SK-N-SH treated with all-trans-retinoic acid at 6 μM for 48 hours (cell line): ENCODE measurements around the gene LRRFIP2.

Experiments used
- ATAC-seq: fragments of 200-7000 bp; cut with Tn5 transposase; 3 replicates; pipeline ENCODE4 v1.9.1; 2020; ENCODE audit warnings: mild to moderate bottlenecking, moderate library complexity
- ARNTL ChIP-seq: fragments of 450-650 bp; formaldehyde crosslinking; IDR thresholded peaks from 2 replicates; pipeline ENCODE4 v1.5.0; 2020; ENCODE audit warnings: low read depth, mild to moderate bottlenecking, moderate library complexity, borderline replicate concordance
- BACH2 ChIP-seq: fragments of 250-450 bp; sonication (Bioruptor Pico); IDR thresholded peaks from 2 replicates; pipeline ENCODE4 v1.9.0; 2021; ENCODE audit warnings: mild to moderate bottlenecking, borderline replicate concordance
- CSDC2 ChIP-seq: fragments of 250-450 bp; sonication (Bioruptor Pico); IDR thresholded peaks from 2 replicates; pipeline ENCODE4 v1.5.0; 2020; ENCODE audit warnings: mild to moderate bottlenecking, moderate library complexity
- ESRRG ChIP-seq: fragments of 250-450 bp; sonication (Bioruptor Pico); IDR thresholded peaks from 2 replicates; pipeline ENCODE4 v1.6.1; 2021; ENCODE audit warnings: mild to moderate bottlenecking
- ISL1 ChIP-seq: fragments of 250-450 bp; sonication (Bioruptor Pico); IDR thresholded peaks from 2 replicates; pipeline ENCODE4 v2.1.2; 2022; ENCODE audit warnings: mild to moderate bottlenecking, moderate library complexity
- OSR1 ChIP-seq: fragments of 250-450 bp; sonication (Bioruptor Pico); IDR thresholded peaks from 2 replicates; pipeline ENCODE4 v1.8.0; 2022; ENCODE audit warnings: moderate library complexity, mild to moderate bottlenecking, inconsistent platforms
- TCF4 ChIP-seq: fragments of 250-450 bp; sonication (Bioruptor Pico); IDR thresholded peaks from 2 replicates; pipeline ENCODE4 v1.8.0; 2021; ENCODE audit warnings: mild to moderate bottlenecking, moderate library complexity, borderline replicate concordance
- ZC3H10 ChIP-seq: fragments of 250-450 bp; sonication (Bioruptor Pico); IDR thresholded peaks from 2 replicates; pipeline ENCODE4 v1.5.1; 2021; ENCODE audit warnings: mild to moderate bottlenecking, moderate library complexity
- ZFP3 ChIP-seq: fragments of 250-450 bp; sonication (Bioruptor Pico); IDR thresholded peaks from 2 replicates; pipeline ENCODE4 v1.5.0; 2020; ENCODE audit warnings: mild to moderate bottlenecking, moderate library complexity
- ZFP30 ChIP-seq: fragments of 450-650 bp; formaldehyde crosslinking; IDR thresholded peaks from 2 replicates; pipeline ENCODE4 v1.5.0; 2022; ENCODE audit warnings: mild to moderate bottlenecking, moderate library complexity
- ZNF565 ChIP-seq: fragments of 450-650 bp; formaldehyde crosslinking; conservative IDR thresholded peaks from 2 replicates; pipeline ENCODE4 v1.5.0; 2020; ENCODE audit warnings: low read depth, mild to moderate bottlenecking, moderate library complexity
- ZNF70 ChIP-seq: fragments of 450-650 bp; formaldehyde crosslinking; IDR thresholded peaks from 2 replicates; pipeline ENCODE4 v1.5.0; 2020; ENCODE audit warnings: mild to moderate bottlenecking, moderate library complexity
- ZNF8 ChIP-seq: fragments of 450-650 bp; formaldehyde crosslinking; IDR thresholded peaks from 2 replicates; pipeline ENCODE4 v1.5.0; 2020; ENCODE audit warnings: mild to moderate bottlenecking, moderate library complexity
- TF ChIP-seq, protein P1 (sequence below): fragments of 250-450 bp; sonication (Bioruptor Pico); IDR thresholded peaks from 2 replicates; pipeline ENCODE4 v1.8.0; 2020; ENCODE audit warnings: mild to moderate bottlenecking, moderate library complexity, borderline replicate concordance
- TF ChIP-seq, protein P2 (sequence below): fragments of 250-450 bp; sonication (Bioruptor Pico); IDR thresholded peaks from 2 replicates; pipeline ENCODE4 v1.5.1; 2020; ENCODE audit warnings: low read depth, mild to moderate bottlenecking, moderate library complexity
- TF ChIP-seq, protein P3 (sequence below): fragments of 250-450 bp; sonication (Bioruptor Pico); IDR thresholded peaks from 2 replicates; pipeline ENCODE4 v1.5.0; 2020; ENCODE audit warnings: mild to moderate bottlenecking, moderate library complexity
- TF ChIP-seq, protein P4 (sequence below): fragments of 250-450 bp; sonication (Bioruptor Pico); IDR thresholded peaks from 2 replicates; pipeline ENCODE4 v1.8.0; 2021; ENCODE audit warnings: low read depth, mild to moderate bottlenecking, moderate library complexity, borderline replicate concordance

The LRRFIP2 gene

DNA sequence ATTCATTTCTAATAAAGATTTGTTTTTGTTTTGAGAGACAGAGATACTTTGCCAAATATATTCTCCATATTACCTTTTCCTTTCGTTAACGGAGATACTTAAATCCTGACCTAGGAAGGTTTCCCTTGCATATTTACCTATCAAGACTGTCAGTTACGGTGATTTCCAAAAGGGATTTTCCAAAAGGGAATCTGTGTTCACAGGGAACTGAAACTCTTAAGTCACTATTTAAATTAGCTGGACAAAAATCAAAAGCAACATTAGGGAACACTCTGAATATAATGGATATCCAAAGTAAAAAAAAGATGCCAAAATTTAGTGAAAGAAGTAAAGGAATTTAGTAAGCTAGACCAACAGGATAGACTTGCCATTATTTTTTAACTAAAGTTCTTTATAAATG lies 576 bp downstream of the LRRFIP2 start:
- TF ChIP-seq CSDC2 (CRISPR knock-in tag), result no peak
- TF ChIP-seq, protein P1, sequence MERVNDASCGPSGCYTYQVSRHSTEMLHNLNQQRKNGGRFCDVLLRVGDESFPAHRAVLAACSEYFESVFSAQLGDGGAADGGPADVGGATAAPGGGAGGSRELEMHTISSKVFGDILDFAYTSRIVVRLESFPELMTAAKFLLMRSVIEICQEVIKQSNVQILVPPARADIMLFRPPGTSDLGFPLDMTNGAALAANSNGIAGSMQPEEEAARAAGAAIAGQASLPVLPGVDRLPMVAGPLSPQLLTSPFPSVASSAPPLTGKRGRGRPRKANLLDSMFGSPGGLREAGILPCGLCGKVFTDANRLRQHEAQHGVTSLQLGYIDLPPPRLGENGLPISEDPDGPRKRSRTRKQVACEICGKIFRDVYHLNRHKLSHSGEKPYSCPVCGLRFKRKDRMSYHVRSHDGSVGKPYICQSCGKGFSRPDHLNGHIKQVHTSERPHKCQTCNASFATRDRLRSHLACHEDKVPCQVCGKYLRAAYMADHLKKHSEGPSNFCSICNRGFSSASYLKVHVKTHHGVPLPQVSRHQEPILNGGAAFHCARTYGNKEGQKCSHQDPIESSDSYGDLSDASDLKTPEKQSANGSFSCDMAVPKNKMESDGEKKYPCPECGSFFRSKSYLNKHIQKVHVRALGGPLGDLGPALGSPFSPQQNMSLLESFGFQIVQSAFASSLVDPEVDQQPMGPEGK (CRISPR knock-in tag), result no peak
- no peak for TF ChIP-seq ISL1 (CRISPR knock-in tag)
- no peak for TF ChIP-seq ZC3H10 (CRISPR knock-in tag)
- TF ChIP-seq ZNF565 (CRISPR knock-in tag), result no peak
- TF ChIP-seq BACH2, result no peak
- TF ChIP-seq TCF4 (CRISPR knock-in tag), result no peak
- TF ChIP-seq ESRRG (CRISPR knock-in tag), result no peak
- TF ChIP-seq, protein P2, sequence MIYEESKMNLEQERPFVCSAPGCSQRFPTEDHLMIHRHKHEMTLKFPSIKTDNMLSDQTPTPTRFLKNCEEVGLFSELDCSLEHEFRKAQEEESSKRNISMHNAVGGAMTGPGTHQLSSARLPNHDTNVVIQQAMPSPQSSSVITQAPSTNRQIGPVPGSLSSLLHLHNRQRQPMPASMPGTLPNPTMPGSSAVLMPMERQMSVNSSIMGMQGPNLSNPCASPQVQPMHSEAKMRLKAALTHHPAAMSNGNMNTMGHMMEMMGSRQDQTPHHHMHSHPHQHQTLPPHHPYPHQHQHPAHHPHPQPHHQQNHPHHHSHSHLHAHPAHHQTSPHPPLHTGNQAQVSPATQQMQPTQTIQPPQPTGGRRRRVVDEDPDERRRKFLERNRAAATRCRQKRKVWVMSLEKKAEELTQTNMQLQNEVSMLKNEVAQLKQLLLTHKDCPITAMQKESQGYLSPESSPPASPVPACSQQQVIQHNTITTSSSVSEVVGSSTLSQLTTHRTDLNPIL (CRISPR knock-in tag), result no peak
- TF ChIP-seq OSR1 (CRISPR knock-in tag), result no peak
- TF ChIP-seq ZNF8 (CRISPR knock-in tag), result no peak
- TF ChIP-seq, protein P3, sequence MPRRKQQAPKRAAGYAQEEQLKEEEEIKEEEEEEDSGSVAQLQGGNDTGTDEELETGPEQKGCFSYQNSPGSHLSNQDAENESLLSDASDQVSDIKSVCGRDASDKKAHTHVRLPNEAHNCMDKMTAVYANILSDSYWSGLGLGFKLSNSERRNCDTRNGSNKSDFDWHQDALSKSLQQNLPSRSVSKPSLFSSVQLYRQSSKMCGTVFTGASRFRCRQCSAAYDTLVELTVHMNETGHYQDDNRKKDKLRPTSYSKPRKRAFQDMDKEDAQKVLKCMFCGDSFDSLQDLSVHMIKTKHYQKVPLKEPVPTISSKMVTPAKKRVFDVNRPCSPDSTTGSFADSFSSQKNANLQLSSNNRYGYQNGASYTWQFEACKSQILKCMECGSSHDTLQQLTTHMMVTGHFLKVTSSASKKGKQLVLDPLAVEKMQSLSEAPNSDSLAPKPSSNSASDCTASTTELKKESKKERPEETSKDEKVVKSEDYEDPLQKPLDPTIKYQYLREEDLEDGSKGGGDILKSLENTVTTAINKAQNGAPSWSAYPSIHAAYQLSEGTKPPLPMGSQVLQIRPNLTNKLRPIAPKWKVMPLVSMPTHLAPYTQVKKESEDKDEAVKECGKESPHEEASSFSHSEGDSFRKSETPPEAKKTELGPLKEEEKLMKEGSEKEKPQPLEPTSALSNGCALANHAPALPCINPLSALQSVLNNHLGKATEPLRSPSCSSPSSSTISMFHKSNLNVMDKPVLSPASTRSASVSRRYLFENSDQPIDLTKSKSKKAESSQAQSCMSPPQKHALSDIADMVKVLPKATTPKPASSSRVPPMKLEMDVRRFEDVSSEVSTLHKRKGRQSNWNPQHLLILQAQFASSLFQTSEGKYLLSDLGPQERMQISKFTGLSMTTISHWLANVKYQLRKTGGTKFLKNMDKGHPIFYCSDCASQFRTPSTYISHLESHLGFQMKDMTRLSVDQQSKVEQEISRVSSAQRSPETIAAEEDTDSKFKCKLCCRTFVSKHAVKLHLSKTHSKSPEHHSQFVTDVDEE (CRISPR knock-in tag), result no peak
- no peak for TF ChIP-seq ARNTL (CRISPR knock-in tag)
- no peak for TF ChIP-seq ZFP30 (CRISPR knock-in tag)
- ATAC-seq, result no peak

DNA sequence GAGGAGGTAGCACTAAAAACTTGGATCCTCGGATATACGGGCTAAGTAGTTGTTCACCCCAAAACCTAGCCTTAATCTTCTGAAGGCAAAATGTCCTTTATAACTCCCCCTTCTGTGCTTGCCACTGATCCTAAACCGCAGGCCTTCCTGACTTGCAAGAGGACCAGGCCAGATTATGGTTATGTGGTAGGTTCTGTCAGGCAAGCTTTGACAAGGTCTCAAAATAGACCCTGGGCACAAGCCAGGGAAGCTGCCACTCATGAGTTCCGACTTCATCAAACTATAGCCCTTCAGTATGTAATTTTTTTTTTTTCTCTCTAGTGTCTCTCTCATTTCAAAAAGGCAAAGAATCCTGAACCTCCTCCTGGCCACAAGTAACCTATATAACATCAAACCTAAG lies 3.2 kb downstream of the LRRFIP2 start:
- TF ChIP-seq ZNF70 (no peak), CSDC2 (CRISPR knock-in tag) (no peak), OSR1 (CRISPR knock-in tag) (no peak), ARNTL (CRISPR knock-in tag) (no peak), ISL1 (CRISPR knock-in tag) (no peak), BACH2 (no peak), ZFP3 (no peak)
- TF ChIP-seq, protein P1 (CRISPR knock-in tag), result no peak
- TF ChIP-seq, protein P3 (CRISPR knock-in tag), result no peak
- TF ChIP-seq, protein P4, sequence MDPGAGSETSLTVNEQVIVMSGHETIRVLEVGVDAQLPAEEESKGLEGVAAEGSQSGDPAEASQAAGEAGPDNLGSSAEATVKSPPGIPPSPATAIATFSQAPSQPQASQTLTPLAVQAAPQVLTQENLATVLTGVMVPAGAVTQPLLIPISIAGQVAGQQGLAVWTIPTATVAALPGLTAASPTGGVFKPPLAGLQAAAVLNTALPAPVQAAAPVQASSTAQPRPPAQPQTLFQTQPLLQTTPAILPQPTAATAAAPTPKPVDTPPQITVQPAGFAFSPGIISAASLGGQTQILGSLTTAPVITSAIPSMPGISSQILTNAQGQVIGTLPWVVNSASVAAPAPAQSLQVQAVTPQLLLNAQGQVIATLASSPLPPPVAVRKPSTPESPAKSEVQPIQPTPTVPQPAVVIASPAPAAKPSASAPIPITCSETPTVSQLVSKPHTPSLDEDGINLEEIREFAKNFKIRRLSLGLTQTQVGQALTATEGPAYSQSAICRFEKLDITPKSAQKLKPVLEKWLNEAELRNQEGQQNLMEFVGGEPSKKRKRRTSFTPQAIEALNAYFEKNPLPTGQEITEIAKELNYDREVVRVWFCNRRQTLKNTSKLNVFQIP (CRISPR knock-in tag), result no peak
- ATAC-seq, result no peak
